RKO (cell line): ENCODE results near the gene EIF2B2.
A peak's percentile ranks its signal among the peaks of the same experiment; 100 is the strongest.
"Not testable (repeated sequence)": the region's sequence is repeated elsewhere in the genome, so short reads cannot be mapped to it uniquely, and the experiment has no call there.

Experiments used
- DNase-seq: peaks from one replicate; pipeline ENCODE4 v3.0.0-alpha.2; 2016; ENCODE audit warnings: low spot score

Gene EIF2B2

GRCh38 chr14:74995781-74996180 lies 6.9 kb upstream of the EIF2B2 start:
- not testable (repeated sequence) for DNase-seq

- DNase-seq: no peak
Observed at GRCh38 chr14:75001261-75001660, 1.5 kb upstream of the EIF2B2 start.

DNA sequence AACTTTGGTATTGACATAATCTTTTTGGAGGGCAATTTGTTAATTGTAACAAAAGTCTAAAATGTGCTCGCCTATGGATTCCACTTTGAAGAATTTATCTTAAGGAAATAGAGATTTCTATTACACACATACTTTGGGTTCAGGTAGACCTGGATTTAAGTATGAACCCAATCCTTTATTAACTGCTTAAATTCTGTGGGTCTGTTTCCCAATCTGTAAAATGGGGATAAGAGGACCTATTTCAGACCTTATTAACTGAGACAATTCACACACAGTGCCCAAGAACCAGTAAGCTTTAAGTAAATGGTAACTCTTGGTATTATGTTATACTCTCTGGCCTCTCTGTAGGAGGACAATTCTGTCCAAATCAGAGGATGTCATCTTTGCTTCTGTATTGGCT lies 822 bp upstream of the EIF2B2 start:
- no peak for DNase-seq

- DNase-seq: peak; percentile 43
Observed at GRCh38 chr14:75003250-75004027, 718 bp downstream of the EIF2B2 start.

GRCh38 chr14:75005357-75005756 lies 2.6 kb downstream of the EIF2B2 start:
- no peak for DNase-seq

- no peak for DNase-seq
Observed at GRCh38 chr14:75009176-75009575, 6.5 kb downstream of the EIF2B2 start.

DNA sequence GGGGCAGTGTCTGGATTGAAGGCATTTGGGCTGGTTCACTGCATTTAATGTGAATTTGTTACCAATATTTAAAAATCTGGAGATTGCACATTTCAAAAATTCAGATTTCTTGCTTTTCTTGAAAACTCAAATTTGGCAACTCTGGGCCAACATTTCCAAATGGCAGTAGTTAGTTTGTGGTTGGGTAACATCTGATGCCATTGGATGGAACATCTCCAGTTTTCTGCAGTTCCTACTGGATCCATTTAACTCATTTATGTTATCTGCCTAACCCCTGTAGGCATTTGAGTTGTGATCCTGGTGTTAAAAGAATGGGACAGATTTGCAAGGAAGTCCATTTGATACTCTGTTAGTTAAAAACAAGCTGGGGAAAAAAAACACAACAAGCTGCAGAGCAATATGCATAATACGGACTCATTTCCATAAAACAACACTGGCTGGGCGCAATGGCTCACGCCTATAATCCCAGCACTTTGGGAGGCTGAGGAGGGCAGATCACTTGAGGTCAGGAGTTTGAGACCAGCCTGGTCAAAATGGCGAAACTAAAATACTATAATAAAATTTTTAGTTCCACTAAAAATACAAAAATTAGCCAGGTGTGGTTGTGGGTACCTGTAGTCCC lies 7.9 kb downstream of the EIF2B2 start:
- DNase-seq: no peak

DNA sequence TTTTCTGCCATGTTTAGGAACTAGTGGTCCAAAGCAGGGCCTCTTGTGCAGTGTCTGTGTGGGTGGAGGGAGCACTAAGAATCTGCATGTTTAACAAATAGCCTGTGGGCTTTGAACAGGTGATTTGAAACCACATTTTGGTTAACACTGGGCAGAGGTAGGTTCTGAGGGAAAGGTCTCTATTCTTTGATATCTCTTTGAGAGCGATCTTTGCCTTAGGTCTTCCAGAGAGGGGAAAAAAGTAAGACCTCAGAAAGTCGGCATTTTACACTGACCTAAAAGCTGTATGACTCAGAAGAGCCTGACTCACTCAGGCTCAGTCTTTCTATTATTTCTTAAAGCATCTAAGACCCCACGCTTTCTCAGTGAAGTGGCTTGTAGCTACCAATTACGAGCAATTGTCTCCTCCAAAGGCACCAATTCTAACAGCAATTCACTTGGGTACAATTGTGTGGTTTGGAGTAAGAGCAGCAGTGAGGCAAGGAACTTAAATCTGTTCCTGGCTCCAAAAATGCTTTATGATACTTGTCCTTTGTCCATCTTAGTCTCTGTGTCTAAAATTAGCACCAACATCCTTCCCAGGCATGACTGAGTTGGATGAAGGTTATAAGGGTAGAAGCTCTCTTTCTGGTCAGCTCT lies 8.8 kb downstream of the EIF2B2 start:
- DNase-seq: peak; percentile 78

GRCh38 chr14:75013290-75013689 lies 10.6 kb downstream of the EIF2B2 start:
- no peak for DNase-seq

DNA sequence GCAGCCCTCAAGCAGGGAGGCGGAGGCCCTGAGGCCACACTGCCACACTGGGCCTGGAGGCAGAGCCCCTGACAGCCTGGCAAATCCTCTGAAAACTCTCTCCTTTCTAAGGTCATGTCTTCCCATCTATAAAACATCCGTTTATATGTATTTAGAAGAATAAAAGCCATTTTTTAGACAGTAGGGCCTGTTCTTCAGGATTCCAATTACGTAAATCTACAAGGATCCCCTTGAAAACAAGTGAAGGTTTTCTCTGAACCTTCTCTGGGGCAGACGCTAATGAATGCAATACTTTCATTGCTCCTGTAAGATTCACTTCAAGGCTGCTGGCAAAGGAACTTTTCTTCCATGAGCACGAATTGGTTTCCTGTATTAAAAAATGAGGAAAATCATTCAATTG lies 12.8 kb downstream of the EIF2B2 start:
- no peak for DNase-seq

DNA sequence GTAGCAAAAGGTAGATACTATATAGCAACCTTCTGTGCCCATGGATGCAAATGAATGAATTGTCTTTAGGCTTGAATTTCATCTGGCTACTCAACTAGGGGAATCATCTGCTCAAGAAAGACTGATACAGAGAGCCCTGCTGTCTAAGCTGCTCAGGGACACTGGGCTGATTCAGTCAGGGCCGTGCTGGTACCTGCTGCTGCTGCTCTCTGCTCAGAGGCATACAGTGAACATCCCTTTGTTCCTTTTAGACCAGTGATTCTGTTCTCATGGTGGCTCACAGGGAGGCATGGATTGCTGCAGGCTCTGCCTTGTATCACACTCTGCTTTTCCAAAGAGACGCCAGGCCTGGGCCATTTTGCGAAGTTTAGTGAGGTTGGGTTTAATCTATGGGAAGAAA lies 14.1 kb downstream of the EIF2B2 start:
- no peak for DNase-seq

DNA sequence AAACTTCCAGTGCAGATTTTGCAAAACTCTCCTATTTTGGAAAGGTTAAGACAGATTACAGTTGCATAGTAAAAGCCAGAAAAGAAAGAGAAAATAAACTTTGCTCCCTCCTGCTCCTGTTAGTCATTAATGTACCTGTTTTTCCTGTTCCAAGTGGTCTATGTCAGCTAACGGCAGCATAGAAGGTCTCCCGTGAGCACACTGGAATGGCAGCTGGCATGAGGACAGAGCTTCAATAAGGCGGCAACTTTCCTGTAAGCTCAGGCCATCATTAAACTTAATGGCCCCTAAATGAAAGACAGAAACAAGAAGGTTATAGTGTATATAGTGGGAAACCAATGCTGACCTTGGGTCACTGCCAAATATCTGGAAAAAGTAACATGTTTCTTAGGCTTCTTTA lies 16.0 kb downstream of the EIF2B2 start:
- no peak for DNase-seq

GRCh38 chr14:75022655-75023054 lies 19.9 kb downstream of the EIF2B2 start:
- peak; percentile 75 for DNase-seq

DNA sequence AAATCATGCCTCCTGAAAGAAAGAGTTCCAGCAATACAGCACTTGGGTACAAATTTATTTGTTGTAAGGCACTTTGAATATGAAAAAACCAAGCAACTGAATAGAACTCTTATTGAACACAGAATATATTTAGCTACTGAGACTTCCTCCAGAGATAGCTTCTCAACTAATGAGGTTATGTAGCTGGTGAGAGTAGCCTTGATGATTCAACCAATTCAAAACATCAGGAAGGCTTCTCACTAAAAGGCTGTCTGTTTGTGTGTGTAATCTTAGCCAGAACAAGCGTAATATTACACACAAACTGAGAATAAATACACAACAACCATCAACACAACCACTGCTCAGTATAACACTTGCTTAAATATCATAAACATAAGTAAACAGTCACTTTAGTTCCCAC lies 20.4 kb downstream of the EIF2B2 start:
- no peak for DNase-seq

GRCh38 chr14:75025082-75025481 lies 22.4 kb downstream of the EIF2B2 start:
- peak; percentile 98 for DNase-seq

DNA sequence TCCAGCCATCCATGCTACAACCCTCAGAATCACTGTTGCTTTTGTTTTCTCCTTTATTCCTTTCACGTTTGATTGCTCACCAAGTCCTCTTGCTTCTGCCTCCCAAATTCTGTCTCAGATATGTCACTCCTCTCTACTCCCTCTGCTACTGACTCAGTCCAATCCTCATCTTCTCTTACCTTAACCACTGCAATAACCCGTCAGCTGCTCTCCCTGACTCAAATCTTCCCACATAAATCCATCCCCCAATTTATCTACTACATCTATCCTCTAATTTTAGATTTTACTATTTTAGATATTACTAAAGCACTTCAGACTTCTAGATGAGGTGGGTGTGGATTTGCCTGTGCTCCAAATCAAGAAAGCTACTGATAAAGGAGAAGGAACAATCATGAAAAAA lies 23.2 kb downstream of the EIF2B2 start:
- peak; percentile 65 for DNase-seq

GRCh38 chr14:75030147-75030546 lies 27.4 kb downstream of the EIF2B2 start:
- DNase-seq: no peak

- no peak for DNase-seq
Observed at GRCh38 chr14:75032939-75033338, 30.2 kb downstream of the EIF2B2 start.

- no peak for DNase-seq
Observed at GRCh38 chr14:75040507-75040906, 37.8 kb downstream of the EIF2B2 start.

DNA sequence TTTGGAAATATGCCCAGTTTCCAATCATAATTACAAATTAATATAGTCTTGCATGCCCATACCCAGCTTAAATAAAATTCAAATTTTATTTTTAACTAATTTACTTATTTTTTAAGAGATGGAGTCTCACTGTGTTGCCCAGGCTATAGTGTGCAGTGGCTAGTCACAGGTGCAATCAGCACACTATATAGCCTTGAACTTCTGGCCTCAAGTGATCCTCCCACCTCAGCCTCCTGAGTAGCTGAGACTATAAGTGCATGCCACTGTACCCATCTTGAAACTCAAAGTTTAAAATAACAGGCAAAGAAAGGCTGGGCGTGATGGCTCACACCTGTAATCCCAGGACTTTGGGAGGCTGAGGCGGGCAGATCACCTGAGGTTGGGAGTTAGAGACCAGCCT lies 38.2 kb downstream of the EIF2B2 start:
- no peak for DNase-seq

GRCh38 chr14:75041613-75042012 lies 38.9 kb downstream of the EIF2B2 start:
- no peak for DNase-seq

DNA sequence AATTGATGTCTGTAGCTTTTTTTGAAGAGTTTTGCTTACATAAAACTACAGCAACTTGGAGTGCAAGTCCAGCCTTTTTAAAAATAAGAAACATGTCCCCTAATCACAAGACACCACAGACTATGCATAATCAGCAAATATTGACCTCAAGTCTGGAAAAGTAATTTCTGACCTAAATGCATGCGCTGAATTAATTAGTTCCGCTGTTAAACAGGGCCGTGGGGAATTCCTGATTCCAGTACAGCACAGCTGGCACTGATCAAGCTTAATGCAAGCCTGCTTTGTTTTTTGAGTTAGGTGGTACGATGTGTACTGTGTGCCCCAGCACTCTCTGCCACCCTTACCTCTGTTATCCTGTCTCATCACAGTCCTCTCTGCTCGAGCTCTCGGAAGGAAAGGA lies 39.3 kb downstream of the EIF2B2 start:
- no peak for DNase-seq

GRCh38 chr14:75044322-75044721 lies 41.6 kb downstream of the EIF2B2 start:
- DNase-seq: peak; percentile 58
